Fibroblast of lung (primary cell): Measurements from ENCODE around the gene PCSK6. TPM values are rescaled to one million over a fixed set of nuclear protein-coding genes. Genes with fewer than 3 reads are reported as not detected.

ENCODE experiments used
- DNase-seq, 2 donors: peaks; one replicate each; pipeline versions ENCODE4 v3.0.0 to v3.0.0-alpha.2; 2010; ENCODE audit warnings: low read depth in 2 of 2
- H2AFZ ChIP-seq: 2 replicates; pipeline ENCODE4 v1.5.1; 2012; ENCODE audit warnings: low read length, control low read depth, inconsistent platforms
- H3K27ac ChIP-seq: 2 replicates; pipeline ENCODE4 v1.5.1; 2011; ENCODE audit warnings: low read length, control low read depth; ENCODE audit not compliant: insufficient read depth
- H3K27me3 ChIP-seq: 2 replicates; pipeline ENCODE4 v1.5.1; 2011; ENCODE audit warnings: mild to moderate bottlenecking, low read length; ENCODE audit not compliant: control insufficient read depth, insufficient read depth
- H3K36me3 ChIP-seq: 2 replicates; pipeline ENCODE4 v1.5.1; 2011; ENCODE audit warnings: low read length; ENCODE audit not compliant: control insufficient read depth, insufficient read depth
- H3K4me1 ChIP-seq: 2 replicates; pipeline ENCODE4 v1.5.1; 2011; ENCODE audit warnings: low read length; ENCODE audit not compliant: control insufficient read depth, insufficient read depth; ENCODE audit errors: extremely low read depth
- H3K4me2 ChIP-seq: 2 replicates; pipeline ENCODE4 v1.5.1; 2011; ENCODE audit warnings: low read length, control low read depth; ENCODE audit not compliant: insufficient read depth; ENCODE audit errors: extremely low read depth
- H3K4me3 ChIP-seq, 4 experiments: fragments of 200-600 bp in 1 of 4; sonication (generic) in 1 of 4; replicated peaks in 1 of 4; 2 replicates each; pipeline ENCODE4 v1.5.1; 2011 to 2016; ENCODE audit warnings: low read length in 4 of 4, low read depth in 3 of 4, mild to moderate bottlenecking in 3 of 4, control low read depth in 2 of 4, inconsistent platforms in 1 of 4, mixed read lengths in 1 of 4; ENCODE audit not compliant: insufficient read depth in 1 of 4; ENCODE audit errors: control extremely low read depth in 1 of 4
- H3K79me2 ChIP-seq: 2 replicates; pipeline ENCODE4 v1.5.1; 2012; ENCODE audit warnings: mild to moderate bottlenecking, low read length, inconsistent platforms; ENCODE audit not compliant: control insufficient read depth, insufficient read depth
- H3K9ac ChIP-seq: 2 replicates; pipeline ENCODE4 v1.5.1; 2011; ENCODE audit warnings: mild to moderate bottlenecking, low read length, control low read depth; ENCODE audit not compliant: insufficient read depth
- H3K9me3 ChIP-seq: 2 replicates; pipeline ENCODE4 v1.5.1; 2012; ENCODE audit warnings: low read depth, low read length; ENCODE audit not compliant: control insufficient read depth, insufficient read depth
- H4K20me1 ChIP-seq: 2 replicates; pipeline ENCODE4 v1.5.1; 2011; ENCODE audit warnings: low read length; ENCODE audit not compliant: control insufficient read depth, insufficient read depth; ENCODE audit errors: extremely low read depth
- EZH2 ChIP-seq: IDR thresholded peaks from 2 replicates; pipeline ENCODE4 v1.5.1; 2012; ENCODE audit warnings: low read length, control low read depth, mild to moderate bottlenecking; ENCODE audit errors: missing control alignments
- polyA plus RNA-seq, 2 donors: library from polyadenylated mRNA; depleted of rRNA in 1 of 2; stranded (reverse) in 1 of 2; unstranded in 1 of 2; fragments of >200 nt; gene quantifications; 2 replicates each; pipeline ENCODE4 v1.2.1, GENCODE V29; 2011 to 2012; ENCODE audit warnings: missing spikeins in 1 of 2
- total RNA-seq: library from RNA; depleted of rRNA; stranded (reverse); fragments of >200 nt; gene quantifications from 2 replicates; pipeline ENCODE4 v1.2.1, GENCODE V29; 2014
- TF ChIP-seq, protein P1 (sequence below), 2 donors: IDR thresholded peaks in 1 of 2; conservative IDR thresholded peaks in 1 of 2; 1 replicate in 1 of 2; 2 replicates in 1 of 2; pipeline ENCODE4 v1.5.1; 2011 to 2012; ENCODE audit warnings: low read length in 2 of 2, control low read depth in 1 of 2, inconsistent platforms in 1 of 2, low read depth in 1 of 2, mild to moderate bottlenecking in 1 of 2

PCSK6 gene
- total and polyA plus RNA-seq, 2 donors (not counting 1 experiment from before 2014, with no cell fraction given), result 0.02 to 0.83 TPM

DNA sequence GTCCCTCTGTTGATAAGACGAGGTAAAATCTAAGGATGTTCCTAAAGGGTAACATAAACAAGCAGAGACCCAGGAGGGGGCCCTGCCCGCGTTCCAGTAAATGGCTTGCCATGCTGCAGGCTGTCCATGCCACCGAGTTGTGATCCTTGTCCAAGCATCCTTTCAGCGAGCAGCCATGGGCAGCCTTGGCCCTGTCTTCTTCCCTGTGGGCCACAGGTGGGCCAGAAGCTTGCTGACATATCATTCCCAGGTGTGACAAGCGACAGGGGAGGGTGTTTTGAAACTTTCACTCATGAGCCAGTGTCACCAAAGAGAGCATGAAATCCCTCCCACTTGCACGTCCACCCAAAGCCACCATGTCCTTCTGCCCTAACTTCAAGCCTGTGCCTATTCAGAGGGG lies 53.7 kb downstream of the PCSK6 start:
- H3K27me3 ChIP-seq, result peaks cover 3% of the 10 kb centered on the region
- no peak overlapping the region for H2AFZ ChIP-seq
- no peaks in the 10 kb centered on the region for H3K36me3 ChIP-seq
- no peak overlapping the region for H3K4me2 ChIP-seq
- no peaks in the 10 kb centered on the region for H3K4me1 ChIP-seq
- DNase-seq, result no peak
- H3K27ac ChIP-seq, result no peak overlapping the region
- no peaks in the 10 kb centered on the region for H4K20me1 ChIP-seq
- no peaks in the 10 kb centered on the region for H3K9me3 ChIP-seq
- no peaks in the 10 kb centered on the region for H3K79me2 ChIP-seq
- TF ChIP-seq, protein P1, sequence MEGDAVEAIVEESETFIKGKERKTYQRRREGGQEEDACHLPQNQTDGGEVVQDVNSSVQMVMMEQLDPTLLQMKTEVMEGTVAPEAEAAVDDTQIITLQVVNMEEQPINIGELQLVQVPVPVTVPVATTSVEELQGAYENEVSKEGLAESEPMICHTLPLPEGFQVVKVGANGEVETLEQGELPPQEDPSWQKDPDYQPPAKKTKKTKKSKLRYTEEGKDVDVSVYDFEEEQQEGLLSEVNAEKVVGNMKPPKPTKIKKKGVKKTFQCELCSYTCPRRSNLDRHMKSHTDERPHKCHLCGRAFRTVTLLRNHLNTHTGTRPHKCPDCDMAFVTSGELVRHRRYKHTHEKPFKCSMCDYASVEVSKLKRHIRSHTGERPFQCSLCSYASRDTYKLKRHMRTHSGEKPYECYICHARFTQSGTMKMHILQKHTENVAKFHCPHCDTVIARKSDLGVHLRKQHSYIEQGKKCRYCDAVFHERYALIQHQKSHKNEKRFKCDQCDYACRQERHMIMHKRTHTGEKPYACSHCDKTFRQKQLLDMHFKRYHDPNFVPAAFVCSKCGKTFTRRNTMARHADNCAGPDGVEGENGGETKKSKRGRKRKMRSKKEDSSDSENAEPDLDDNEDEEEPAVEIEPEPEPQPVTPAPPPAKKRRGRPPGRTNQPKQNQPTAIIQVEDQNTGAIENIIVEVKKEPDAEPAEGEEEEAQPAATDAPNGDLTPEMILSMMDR (conservative IDR thresholded peaks at IDR 0.05 in 1 of 2, IDR thresholded peaks at IDR 0.05 in 1 of 2; ENCODE audit: low read depth in 1 of 2, low read length in 2 of 2), result no peak
- TF ChIP-seq EZH2, result no peak
- H3K9ac ChIP-seq, result no peak overlapping the region
- no peak overlapping the region for H3K4me3 ChIP-seq

- TF ChIP-seq, protein P1 (conservative IDR thresholded peaks at IDR 0.05 in 1 of 2, IDR thresholded peaks at IDR 0.05 in 1 of 2; ENCODE audit: low read depth in 1 of 2, low read length in 2 of 2), result no peak
- no peak for TF ChIP-seq EZH2
- no peaks in the 10 kb centered on the region for H3K36me3 ChIP-seq
- H4K20me1 ChIP-seq, result no peaks in the 10 kb centered on the region
- H3K9ac ChIP-seq, result no peak overlapping the region
- H3K27me3 ChIP-seq, result peaks cover 3% of the 10 kb centered on the region
- DNase-seq, result no peak
- no peaks in the 10 kb centered on the region for H3K4me1 ChIP-seq
- no peak overlapping the region for H3K4me2 ChIP-seq
- no peak overlapping the region for H3K4me3 ChIP-seq
- no peaks in the 10 kb centered on the region for H3K79me2 ChIP-seq
- H2AFZ ChIP-seq, result no peak overlapping the region
- H3K27ac ChIP-seq, result no peak overlapping the region
- H3K9me3 ChIP-seq, result no peaks in the 10 kb centered on the region
Measured at GRCh38 chr15:101434032-101434920, 55.2 kb downstream of the PCSK6 start.

DNA sequence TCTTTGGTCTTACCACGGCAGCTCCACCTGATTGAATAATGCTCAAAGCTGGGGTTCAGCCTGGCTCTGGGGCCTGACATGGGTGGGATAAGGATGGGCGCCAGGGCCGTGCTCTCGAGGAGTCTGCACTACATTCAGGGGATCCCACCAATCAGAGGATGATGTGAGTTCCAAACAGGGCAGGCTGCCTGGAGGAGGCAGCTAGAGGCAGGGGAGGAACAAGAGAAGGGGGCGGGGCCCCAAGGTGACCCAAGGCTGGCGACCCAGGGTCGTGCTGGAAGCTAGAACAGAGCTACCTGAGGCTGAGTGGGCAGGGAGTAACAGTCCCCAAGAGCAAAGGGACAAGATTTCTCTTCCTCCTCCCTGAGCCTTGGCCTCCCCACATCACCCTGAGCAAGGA lies 56.1 kb downstream of the PCSK6 start:
- no peaks in the 10 kb centered on the region for H3K36me3 ChIP-seq
- H3K4me2 ChIP-seq, result no peak overlapping the region
- DNase-seq, result no peak
- H4K20me1 ChIP-seq, result no peaks in the 10 kb centered on the region
- H3K4me1 ChIP-seq, result no peaks in the 10 kb centered on the region
- peaks cover 3% of the 10 kb centered on the region for H3K27me3 ChIP-seq
- H3K4me3 ChIP-seq, result no peak overlapping the region
- H3K9me3 ChIP-seq, result no peaks in the 10 kb centered on the region
- no peak overlapping the region for H2AFZ ChIP-seq
- no peaks in the 10 kb centered on the region for H3K79me2 ChIP-seq
- no peak for TF ChIP-seq EZH2
- TF ChIP-seq, protein P1 (conservative IDR thresholded peaks at IDR 0.05 in 1 of 2, IDR thresholded peaks at IDR 0.05 in 1 of 2; ENCODE audit: low read depth in 1 of 2, low read length in 2 of 2), result no peak
- H3K9ac ChIP-seq, result no peak overlapping the region
- no peak overlapping the region for H3K27ac ChIP-seq
